ENCODE measurements around the gene VLDLR.
"Not testable (repeated sequence)": the region's sequence is repeated elsewhere in the genome, so short reads cannot be mapped to it uniquely, and the experiment has no call there.

Gene VLDLR

DNA sequence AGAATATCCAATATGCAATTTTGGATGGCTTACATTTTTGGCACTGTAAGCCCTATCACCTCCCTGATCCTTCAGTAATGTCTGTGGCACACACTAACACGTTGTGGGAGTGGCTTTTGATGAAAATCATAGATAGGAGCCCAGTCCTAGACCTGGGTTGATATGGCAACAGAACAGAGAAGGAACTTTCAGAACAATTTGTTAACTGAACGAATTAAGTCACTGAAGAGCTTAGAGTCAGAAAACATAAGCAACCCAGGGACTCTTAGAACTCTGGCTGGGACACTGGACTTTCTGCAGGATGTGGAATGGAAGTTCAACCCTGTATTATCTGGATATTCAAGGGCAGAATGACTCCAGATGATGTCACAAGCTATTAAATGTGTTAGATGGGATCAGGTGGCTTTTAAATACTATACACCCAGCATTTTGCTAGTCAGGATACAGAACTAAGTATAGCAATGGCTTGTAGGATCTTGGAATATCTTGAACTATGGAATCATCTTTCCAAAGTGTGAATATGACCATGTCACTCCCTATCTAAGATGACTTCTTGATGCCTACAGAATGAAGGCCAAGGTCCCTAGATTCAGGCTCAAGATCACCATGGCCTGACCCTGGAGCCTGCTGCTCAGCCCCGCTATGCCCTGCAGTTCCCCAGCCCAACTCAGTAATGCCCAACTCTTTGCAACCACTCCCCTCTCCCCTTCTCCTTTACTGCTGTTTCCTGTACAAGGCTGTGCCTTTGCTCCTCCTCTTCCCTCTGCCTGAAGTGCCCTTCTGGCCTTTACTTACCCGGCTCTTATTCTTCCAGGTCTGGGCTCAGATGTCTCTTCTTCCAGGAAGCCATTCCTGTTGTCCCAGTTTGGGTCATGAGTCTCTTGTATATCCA lies 42.8 kb downstream of the VLDLR start:
- DNase-seq (ENCODE audit: low read depth): no peak

DNA sequence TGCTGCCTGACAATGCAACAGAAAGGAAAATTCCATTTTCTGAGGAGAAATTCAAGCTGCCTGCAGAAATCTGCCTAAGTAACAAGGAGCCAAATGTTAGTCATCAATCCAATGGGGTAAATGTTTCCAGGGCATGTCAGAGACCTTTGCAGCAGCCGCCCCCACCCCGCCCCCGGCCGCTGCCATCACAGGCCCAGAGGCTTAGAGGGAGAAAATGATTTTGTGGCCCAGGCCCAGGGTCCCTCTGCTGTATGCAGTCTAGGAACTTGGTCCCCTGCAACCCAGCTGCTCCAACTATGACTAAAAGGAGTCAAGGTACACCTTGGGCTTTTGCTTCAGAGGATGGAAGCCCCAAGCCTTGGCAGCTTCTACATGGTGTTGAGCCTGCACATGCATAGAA lies 45.0 kb downstream of the VLDLR start:
- no peak for DNase-seq (ENCODE audit: low read depth)

DNA sequence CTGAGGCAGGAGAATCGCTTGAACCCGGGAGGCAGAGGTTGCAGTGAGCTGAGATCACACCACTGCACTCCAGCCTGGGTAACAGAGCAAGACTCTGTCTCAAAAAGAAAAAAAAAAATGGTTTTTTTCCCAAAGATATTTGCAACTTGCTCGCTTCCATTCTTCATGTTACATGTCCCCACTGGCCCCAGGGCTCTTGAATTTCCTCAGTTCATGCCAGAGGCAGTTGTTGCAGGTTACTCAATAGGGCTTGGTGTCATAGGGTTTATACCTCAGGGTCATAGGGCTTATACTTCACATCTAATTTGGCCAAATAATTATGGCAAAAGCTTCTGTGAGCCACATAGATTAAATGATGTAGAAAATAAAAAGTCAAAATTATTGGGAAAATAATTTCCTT lies 51.6 kb downstream of the VLDLR start:
- no peak for DNase-seq (ENCODE audit: low read depth)

DNA sequence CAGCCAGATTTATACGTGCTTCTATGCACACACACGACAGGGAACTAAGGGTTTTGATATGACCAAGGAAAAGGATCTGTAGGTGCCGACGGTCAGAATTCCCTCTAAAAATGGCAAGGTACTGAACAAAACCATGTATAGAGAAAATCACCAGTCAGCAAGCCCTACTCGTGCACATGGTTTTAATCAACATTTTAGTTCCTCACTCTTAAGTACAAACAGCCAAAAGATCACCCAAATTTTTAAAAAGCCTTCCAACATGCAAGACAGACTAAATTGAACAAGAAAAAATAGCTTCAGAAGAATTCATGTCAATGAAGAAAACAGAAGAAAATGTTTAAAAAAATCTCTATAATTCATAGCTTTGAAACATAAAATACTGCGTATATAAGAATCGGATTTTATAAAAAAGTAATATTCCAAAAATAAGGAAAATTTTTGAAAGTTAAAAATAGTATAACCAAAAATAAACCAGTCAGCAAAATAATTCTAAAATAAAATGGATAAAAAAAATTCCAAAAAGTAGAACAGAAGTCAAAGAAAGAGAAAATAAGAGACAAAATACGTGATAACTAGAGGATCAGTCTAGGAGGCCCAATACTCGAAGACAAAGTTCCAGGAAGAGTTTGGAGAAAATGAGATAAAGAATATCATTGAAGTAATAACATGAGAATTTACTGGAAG lies 52.7 kb downstream of the VLDLR start:
- DNase-seq (ENCODE audit: low read depth): no peak

DNA sequence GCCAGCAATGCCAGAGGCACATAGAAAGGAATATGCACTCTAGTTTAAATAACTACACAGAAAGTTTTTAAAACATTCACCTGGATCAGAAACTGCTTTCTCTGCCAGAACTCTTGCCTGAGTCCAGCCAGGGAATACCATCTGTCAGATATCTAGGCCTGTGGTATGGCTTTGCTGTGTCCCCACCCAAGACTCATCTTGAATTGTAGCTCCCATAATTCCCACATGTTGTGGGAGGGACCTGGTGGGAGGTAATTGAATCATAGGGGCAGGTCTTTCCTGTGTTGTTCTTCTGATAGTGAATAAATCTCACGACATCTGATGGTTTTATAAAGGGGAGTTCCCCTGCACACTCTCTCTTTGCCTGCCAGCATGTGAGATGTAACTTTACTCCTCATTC lies 54.2 kb downstream of the VLDLR start:
- no peak for DNase-seq (ENCODE audit: low read depth)

DNA sequence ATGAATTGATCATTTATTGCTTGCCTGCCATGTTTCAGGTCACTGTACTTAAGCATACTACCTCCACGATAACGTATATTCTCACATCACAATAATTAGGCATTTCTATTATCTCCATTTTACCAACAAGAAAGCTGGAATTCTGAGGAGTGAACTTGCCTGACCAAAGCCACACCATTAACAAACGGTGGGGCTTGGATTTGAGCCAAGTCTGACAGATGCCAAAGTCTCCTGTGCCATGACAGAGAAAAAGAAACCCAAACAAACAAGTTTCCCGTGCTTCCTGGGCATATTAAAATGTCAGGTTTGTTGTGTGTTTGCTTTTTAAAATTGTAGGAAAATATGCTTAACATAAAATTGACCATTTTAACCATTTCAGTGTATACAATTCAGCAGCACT lies 54.9 kb downstream of the VLDLR start:
- no peak for DNase-seq (ENCODE audit: low read depth)

DNA sequence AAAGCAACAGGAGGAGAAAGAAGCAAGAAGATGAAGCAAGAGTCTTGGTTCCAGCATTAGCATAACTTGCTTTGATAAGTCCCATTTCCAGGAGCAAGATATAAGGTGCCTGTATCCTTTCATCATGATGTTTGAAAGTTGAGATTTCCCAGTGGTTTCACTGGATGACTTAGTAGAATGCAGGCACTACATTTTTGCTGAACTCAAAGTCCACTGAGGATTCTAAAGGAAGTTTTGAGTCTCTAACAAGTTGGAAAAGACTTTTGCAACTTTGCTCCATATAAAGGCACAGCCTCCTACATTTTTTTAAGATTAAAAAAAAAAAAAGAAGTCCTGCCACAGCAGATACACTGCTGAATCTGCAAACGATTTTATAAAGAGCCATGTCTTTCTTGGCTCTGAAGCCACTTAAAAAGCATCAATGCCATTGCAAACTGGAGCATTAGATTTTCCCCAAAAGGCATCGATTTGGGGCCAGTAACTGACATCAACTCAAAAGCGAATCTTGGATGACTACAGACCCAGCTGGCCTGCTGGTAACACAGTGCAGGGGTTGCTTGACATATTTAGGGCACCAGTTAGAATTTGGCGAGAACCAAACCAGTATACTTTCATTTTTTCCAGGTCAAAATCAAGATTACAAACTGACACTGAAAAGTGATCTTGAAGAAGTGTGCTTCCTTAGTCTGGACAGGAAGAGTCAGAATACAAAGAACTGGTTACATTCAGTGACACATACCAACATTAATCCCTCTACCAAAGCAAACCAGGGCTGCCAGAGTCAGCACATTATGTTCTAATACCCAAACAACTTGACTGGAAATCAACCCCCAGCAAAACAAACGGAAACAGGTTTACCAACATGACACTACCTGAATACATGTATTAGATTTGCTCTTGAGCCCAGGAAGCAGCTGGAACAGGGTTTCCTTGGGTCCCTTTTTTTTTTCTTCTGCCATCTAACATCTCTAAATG lies 56.6 kb downstream of the VLDLR start:
- no peak for DNase-seq (ENCODE audit: low read depth)

DNA sequence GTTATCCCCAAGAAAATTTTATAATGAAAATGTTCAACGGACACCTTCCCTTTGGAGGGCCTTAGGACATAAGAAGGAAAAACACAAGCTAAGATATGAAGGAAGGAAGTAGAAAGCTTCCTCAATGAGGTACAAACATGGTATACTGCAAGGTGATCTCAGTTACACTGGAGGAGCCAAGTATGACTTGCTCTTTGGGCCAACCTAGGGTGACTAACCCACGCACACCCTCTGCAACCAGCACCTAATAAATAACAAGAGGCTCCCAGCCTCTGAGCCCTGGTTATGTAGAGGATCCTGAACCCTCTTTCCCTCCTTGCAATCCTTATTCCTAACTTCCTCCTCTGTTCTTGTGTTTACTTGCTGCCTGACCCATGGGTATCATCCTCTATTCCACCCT lies 57.4 kb downstream of the VLDLR start:
- no peak for DNase-seq (ENCODE audit: low read depth)

DNA sequence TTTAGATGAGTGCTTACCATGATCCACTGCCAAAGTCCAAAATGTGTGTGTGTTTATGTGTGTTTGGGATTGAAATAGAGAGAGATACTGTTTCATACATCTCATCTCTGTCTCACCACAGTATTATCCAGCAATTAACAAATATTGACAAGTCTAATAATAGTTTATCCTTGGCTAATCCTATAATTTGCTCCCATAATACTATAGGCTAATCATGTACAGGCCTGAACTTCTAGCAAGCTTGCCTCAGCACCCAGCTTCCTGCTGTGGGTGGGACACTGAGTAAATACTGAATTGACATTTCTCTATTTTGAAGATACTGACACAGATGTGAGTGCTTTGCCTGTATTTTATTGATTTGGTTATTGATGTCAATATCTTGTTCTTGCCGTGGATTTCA lies 60.4 kb downstream of the VLDLR start:
- no peak for DNase-seq (ENCODE audit: low read depth)

DNA sequence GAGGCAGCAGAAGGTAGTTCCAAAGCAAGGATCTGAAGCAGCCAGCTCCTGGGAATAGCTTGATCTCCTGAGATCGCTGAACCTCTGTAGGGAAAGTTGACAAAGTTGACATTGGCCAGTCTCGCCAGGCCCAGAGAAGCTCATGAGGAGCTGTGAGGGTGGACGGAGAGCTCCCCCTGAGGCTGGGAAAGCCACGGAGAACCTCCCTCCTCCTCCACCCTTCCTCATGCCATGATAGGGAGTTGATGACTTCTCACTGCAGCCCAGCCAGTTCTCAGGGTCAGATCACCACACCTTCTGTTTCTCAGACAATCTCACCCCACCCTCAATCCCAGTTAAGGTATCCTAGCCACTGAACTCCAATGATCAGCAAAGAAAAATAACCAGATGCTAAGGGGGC lies 65.3 kb downstream of the VLDLR start:
- no peak for DNase-seq (ENCODE audit: low read depth)

DNA sequence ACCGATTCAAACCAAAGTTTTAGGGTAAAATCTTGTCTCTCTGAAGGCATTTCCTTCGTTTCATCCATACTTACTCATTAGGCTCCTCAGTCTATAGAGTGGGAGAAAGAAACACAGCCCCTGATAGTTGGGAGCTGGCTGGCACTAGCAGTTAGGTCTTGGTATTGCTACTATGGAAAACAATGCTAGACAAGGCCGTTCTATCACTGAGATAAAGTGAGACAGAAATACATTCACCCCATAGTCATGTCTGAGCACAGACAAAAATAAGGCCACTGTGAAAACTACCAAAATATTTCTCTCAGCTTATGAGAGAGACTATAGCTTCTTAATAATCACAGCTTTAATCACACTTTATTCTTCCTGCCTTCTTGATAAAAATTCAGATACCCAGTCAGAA lies 67.0 kb downstream of the VLDLR start:
- DNase-seq (ENCODE audit: low read depth): no peak

DNA sequence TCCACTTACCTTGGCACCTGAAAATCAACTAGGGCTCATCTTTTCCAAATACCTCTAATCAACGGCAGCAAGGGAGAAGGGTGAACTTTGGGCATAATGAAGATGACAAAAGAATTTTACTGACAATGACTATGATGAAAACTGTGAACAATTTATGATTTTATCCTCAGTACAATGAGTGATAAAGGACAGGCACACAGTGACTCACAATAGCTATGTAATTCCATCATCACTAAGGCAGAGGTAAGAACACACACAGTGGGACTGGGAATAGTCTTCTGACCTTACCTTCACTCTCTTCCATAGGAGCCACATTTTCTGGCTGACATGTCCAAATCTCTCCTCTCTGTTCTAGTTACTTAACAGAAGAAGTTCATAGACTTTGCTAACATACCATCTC lies 69.6 kb downstream of the VLDLR start:
- no peak for DNase-seq (ENCODE audit: low read depth)

DNA sequence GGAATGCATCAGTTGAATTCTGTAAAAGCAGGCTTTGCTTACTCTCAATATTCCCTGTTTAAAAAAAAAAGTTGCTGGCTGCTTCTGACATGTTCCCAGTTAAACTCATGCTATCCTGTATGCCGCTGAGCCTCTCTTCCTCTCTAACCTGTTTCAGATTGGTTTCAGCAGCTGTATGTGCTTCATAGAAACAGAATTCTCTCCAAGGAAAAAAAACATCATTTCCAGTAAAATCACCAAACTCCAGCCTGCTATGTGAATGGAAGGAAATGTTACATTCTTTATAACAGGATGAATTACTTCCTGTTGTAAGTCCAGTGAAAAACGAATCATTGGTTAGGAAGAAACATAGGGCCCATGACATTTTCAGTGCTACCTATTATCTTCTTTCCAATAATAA lies 70.0 kb downstream of the VLDLR start:
- no peak for DNase-seq (ENCODE audit: low read depth)

DNA sequence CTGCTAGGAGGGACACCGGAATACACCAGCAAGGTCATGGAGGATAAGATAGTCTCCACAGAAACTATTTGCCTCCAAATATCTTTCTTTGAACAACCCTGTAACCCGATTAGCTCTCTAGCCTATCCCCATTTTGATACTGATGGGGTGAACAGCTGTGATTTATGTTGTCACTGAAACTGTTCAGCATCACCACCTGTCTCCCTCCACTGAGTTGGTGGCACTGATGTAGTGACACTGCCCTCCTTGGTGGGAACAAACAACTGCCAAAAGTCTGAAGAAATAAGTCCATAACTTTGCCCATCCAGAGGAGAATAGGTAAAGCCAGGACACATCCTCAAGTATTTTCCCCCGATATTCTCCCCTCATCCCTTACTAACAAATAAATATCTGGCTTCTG lies 71.5 kb downstream of the VLDLR start:
- DNase-seq (ENCODE audit: low read depth): no peak

DNA sequence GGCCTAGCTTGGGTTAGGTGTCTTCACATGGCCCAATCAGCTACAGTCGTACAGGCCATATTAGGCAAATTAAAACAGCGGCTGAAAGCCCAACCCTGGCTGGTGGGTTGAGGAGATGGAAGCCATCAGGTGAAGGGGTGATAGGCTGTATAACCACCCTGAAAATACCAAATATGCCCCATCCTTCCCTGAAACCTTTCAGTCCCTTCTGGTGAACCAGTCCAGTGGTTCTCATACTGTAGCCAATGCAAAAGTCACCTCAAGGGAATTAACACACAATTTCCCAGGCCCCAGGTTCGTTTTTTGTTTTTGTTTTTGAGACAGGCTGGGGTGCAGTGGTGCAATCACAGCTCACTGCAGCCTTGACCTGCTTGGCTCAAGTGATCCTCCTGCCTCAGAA lies 75.9 kb downstream of the VLDLR start:
- DNase-seq (ENCODE audit: low read depth): no peak

DNA sequence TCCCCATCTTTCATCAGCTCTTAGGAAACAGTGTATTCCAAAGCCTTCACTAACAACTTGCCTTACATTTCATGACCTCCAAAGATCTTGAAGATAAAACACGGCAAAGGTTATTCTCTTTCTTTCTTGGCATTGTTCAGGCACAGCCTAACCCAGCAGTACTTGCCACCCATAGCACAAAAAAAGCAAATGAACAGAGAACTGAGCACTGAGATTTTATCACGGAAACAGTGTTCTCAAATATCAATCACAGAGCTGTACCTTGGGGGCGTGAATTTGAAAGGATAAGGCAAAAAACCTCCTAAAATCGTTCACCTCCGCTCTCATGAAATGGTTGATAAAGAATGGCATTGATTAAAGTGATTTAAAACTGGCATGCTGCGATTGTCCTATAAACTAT lies 78.8 kb downstream of the VLDLR start:
- DNase-seq (ENCODE audit: low read depth): no peak

DNA sequence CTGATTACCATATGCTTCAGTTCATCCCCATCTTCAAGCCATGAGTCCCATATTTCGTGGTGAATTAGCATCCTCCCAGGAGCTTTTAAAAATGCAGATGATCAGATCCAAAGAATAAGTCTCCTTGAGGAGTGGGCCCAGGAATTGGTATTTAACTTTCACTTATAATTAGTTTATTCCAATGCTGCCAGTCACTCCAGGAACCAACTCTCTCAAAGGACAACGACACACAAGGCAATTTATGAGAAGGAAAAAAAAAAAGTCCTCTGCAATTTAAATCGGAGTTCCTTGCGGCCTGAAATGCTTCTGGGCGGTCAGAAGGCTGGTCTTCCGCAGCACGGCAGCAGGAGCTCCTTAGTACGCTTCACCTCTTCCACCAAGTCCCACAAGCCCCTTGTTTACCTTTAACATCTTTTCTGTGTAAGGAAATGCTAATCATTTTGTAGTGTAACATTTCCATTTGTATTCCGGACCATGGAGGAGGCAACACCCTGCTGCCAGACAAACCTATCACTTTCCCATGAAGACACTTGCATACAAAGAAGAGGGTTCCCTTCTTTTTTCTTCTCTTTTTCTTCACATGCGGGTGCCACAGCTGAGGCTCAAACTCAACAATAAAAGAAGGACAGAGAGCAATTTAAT lies 79.4 kb downstream of the VLDLR start:
- no peak for DNase-seq (ENCODE audit: low read depth)

DNA sequence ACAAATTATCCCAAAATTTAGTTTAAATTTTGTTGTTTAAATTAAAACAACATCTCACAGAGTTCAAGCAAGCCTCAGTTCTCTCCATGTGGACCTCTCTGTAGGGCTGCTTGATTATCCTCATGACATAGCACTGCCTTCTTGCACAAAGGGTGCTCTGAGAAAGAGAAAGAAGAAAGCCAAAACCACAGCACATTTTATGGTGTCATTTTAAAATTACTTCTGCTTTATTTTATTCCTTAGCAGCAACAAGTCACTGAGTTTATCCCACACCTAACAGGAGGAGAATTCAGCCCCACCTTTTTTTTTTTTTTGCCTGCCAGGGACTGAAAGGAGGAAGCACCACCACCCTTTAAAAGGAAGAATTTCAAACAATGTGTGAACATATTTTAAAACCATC lies 82.9 kb downstream of the VLDLR start:
- DNase-seq (ENCODE audit: low read depth): no peak

DNA sequence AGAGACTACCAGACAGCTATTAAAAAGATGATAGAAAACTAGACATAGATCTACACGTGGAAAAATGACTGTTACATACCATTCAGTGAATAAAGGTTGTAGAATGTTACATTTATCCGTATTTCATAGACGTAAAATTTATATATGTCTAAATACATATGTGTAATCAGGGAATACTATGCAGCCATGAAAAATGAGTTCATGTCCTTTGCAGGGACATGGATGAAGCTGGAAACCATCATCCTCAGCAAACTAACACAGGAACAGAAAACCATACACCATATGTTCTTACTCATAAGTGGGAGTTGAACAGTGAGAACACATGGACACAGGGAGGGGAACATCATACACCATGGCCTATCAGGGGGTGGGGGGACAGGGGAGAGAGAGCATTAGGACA lies 85.7 kb downstream of the VLDLR start:
- not testable (repeated sequence) for DNase-seq (ENCODE audit: low read depth)
